Naive thymus-derived CD8-positive, alpha-beta T cell (primary cell): ENCODE results near the gene OR6K3. TPM values are rescaled to one million over a fixed set of nuclear protein-coding genes. Genes with fewer than 3 reads are reported as not detected.
A peak's percentile ranks its signal among the peaks of the same experiment; 100 is the strongest.

Experiments
- ATAC-seq, 2 donors: fragments of 150-1000 bp; cut with Tn5 transposase in 1 of 2; sonication (Bioruptor Pico), chemical (Tn5 transposase) in 1 of 2; 1 replicate in 1 of 2; 2 replicates in 1 of 2; pipeline ENCODE4 v1.10.0; 2021; ENCODE audit warnings: mild to moderate bottlenecking in 2 of 2, moderate library complexity in 2 of 2
- POLR2A ChIA-PET: fragments of 350-600 bp; sonication (Branson Sonifier 250); formaldehyde crosslinking; loops from one replicate; lab custom pipeline; 2021; ENCODE audit warnings: antibody characterized with exemption; lab: Charles Lee
- DNase-seq, 10 donors: peaks; one replicate each; pipeline versions ENCODE4 v3.0.0 to v3.0.0-alpha.2; 2020 to 2022
- H3K27ac Mint-ChIP-seq, 10 donors: one replicate each; pipeline ENCODE4 v1.8.0; 2020 to 2022; ENCODE audit warnings: mild to moderate bottlenecking in 10 of 10, mixed read lengths in 10 of 10, moderate library complexity in 4 of 10, inconsistent platforms in 1 of 10
- H3K27me3 Mint-ChIP-seq, 5 donors: one replicate each; pipeline ENCODE4 v1.8.0; 2021 to 2022; ENCODE audit warnings: mixed read lengths in 5 of 5
- H3K36me3 Mint-ChIP-seq, 3 donors: one replicate each; pipeline ENCODE4 v1.8.0; 2020 to 2022; ENCODE audit warnings: mixed read lengths in 3 of 3, mild to moderate bottlenecking in 2 of 3, inconsistent platforms in 1 of 3
- H3K4me1 Mint-ChIP-seq, 4 donors: one replicate each; pipeline ENCODE4 v1.8.0; 2021 to 2022; ENCODE audit warnings: mixed read lengths in 4 of 4
- H3K4me3 Mint-ChIP-seq, 10 donors: one replicate each; pipeline ENCODE4 v1.8.0; 2020 to 2022; ENCODE audit warnings: mild to moderate bottlenecking in 10 of 10, mixed read lengths in 10 of 10, moderate library complexity in 6 of 10, inconsistent platforms in 1 of 10
- H3K9me3 Mint-ChIP-seq, 9 donors: one replicate each; pipeline ENCODE4 v1.8.0; 2020 to 2022; ENCODE audit warnings: mixed read lengths in 9 of 9, mild to moderate bottlenecking in 3 of 9, inconsistent platforms in 1 of 9, moderate library complexity in 1 of 9
- polyA plus RNA-seq, 3 donors: library from polyadenylated mRNA; unstranded; fragments of 300-500 nt; fragmentation: Illumina TruSeq; gene quantifications; one replicate each; pipeline ENCODE4 v1.2.3, GENCODE V29; 2021
- total RNA-seq, 8 experiments: library from RNA in 2 of 8; stranded (reverse) in 2 of 8; gene quantifications; one replicate each; pipeline ENCODE4 v1.2.3 and lab custom pipeline; 2021 to 2026

The OR6K3 gene
- not detected for total RNA-seq
- not detected for polyA plus RNA-seq
- total RNA-seq (lab: John Stamatoyannopoulos, UW), result 0 reads per million in 6 experiments

- Mint-ChIP-seq H3K27me3 (peaks cover 10 to 47% (median 20%) of the 10 kb centered on the region in 5 donors), H3K27ac (no peak within 1 kb of the TSS), H3K4me3 (no peak within 1 kb of the TSS), H3K4me1 (no peaks in the 10 kb centered on the region), H3K36me3 (no peaks in the 10 kb centered on the region), H3K9me3 (no peaks in the 10 kb centered on the region)
- DNase-seq, result no peak
- POLR2A ChIA-PET, result no interaction called here
- ATAC-seq, result no peak
Measured at GRCh38 chr1:158720620-158721019, at the start of gene OR6K3. Gene OR6K3, minus strand, starts transcription at chr1:158720720. Its CDS starts 2,605 bp downstream, at chr1:158718115.

GRCh38 chr1:158754420-158754819, 33.9 kb upstream of the OR6K3 start, which contains the start of gene OR6K6:
Gene OR6K6, plus strand, starts transcription at chr1:158754720. Its CDS starts 168 bp downstream, at chr1:158754888.
- Mint-ChIP-seq H3K9me3 (peaks cover 0 to 3% (median 0%) of the 10 kb centered on the region in 9 donors), H3K27me3 (peaks cover 7 to 19% (median 9%) of the 10 kb centered on the region in 5 donors), H3K27ac (no peak within 1 kb of the TSS), H3K4me1 (no peaks in the 10 kb centered on the region), H3K4me3 (no peak within 1 kb of the TSS), H3K36me3 (no peaks in the 10 kb centered on the region)
- no peak for DNase-seq
- POLR2A ChIA-PET, result no interaction called here
- no peak for ATAC-seq

GRCh38 chr1:158752155-158752712, 31.7 kb upstream of the OR6K3 start:
- Mint-ChIP-seq H3K36me3 (no peaks in the 10 kb centered on the region), H3K4me3 (no peak overlapping the region), H3K27me3 (peaks cover 3 to 12% (median 3%) of the 10 kb centered on the region in 5 donors), H3K27ac (no peak overlapping the region), H3K9me3 (peaks cover 0 to 3% (median 0%) of the 10 kb centered on the region in 9 donors), H3K4me1 (no peaks in the 10 kb centered on the region)
- ATAC-seq, result no peak
- POLR2A ChIA-PET, result no interaction called here
- no peak for DNase-seq

- no peaks in the 10 kb centered on the region for H3K36me3 Mint-ChIP-seq
- DNase-seq (no peak), ATAC-seq (no peak)
- H3K27ac Mint-ChIP-seq, result no peak overlapping the region
- H3K27me3 Mint-ChIP-seq, result peaks cover 7 to 27% (median 14%) of the 10 kb centered on the region in 5 donors
- H3K4me3 Mint-ChIP-seq, result no peak overlapping the region
- H3K9me3 Mint-ChIP-seq, result no peaks in the 10 kb centered on the region
- POLR2A ChIA-PET, result no interaction called here
- no peaks in the 10 kb centered on the region for H3K4me1 Mint-ChIP-seq
Measured at GRCh38 chr1:158735848-158736247, 15.3 kb upstream of the OR6K3 start.

GRCh38 chr1:158732524-158732923, 12.0 kb upstream of the OR6K3 start:
- H3K27ac Mint-ChIP-seq, result no peak overlapping the region
- no peak for ATAC-seq
- no peaks in the 10 kb centered on the region for H3K9me3 Mint-ChIP-seq
- H3K27me3 Mint-ChIP-seq, result peaks cover 0 to 6% (median 1%) of the 10 kb centered on the region in 5 donors
- no peak overlapping the region for H3K4me3 Mint-ChIP-seq
- DNase-seq, result no peak
- H3K36me3 Mint-ChIP-seq, result no peaks in the 10 kb centered on the region
- POLR2A ChIA-PET, result no interaction called here
- no peaks in the 10 kb centered on the region for H3K4me1 Mint-ChIP-seq

GRCh38 chr1:158731707-158732106, 11.2 kb upstream of the OR6K3 start:
- no peak overlapping the region for H3K4me3 Mint-ChIP-seq
- no peak for ATAC-seq
- no peaks in the 10 kb centered on the region for H3K4me1 Mint-ChIP-seq
- no peaks in the 10 kb centered on the region for H3K36me3 Mint-ChIP-seq
- POLR2A ChIA-PET, result no interaction called here
- H3K27me3 Mint-ChIP-seq, result peaks cover 0 to 3% (median 2%) of the 10 kb centered on the region in 5 donors
- no peaks in the 10 kb centered on the region for H3K9me3 Mint-ChIP-seq
- H3K27ac Mint-ChIP-seq, result no peak overlapping the region
- no peak for DNase-seq

- no peaks in the 10 kb centered on the region for H3K36me3 Mint-ChIP-seq
- DNase-seq (no peak), ATAC-seq (no peak)
- no peak overlapping the region for H3K27ac Mint-ChIP-seq
- H3K27me3 Mint-ChIP-seq, result peaks cover 0 to 7% (median 2%) of the 10 kb centered on the region in 5 donors
- POLR2A ChIA-PET, result no interaction called here
- H3K9me3 Mint-ChIP-seq, result no peaks in the 10 kb centered on the region
- no peak overlapping the region for H3K4me3 Mint-ChIP-seq
- H3K4me1 Mint-ChIP-seq, result no peaks in the 10 kb centered on the region
Measured at GRCh38 chr1:158730453-158730852, 9.9 kb upstream of the OR6K3 start.

GRCh38 chr1:158728510-158729225, 8.1 kb upstream of the OR6K3 start:
- no peak for ATAC-seq
- no peak for DNase-seq
- Mint-ChIP-seq H3K36me3 (no peaks in the 10 kb centered on the region), H3K27ac (no peak overlapping the region), H3K4me1 (no peaks in the 10 kb centered on the region), H3K4me3 (no peak overlapping the region), H3K27me3 (peaks cover 5 to 16% (median 10%) of the 10 kb centered on the region in 5 donors), H3K9me3 (no peaks in the 10 kb centered on the region)
- POLR2A ChIA-PET, result no interaction called here

- Mint-ChIP-seq H3K36me3 (no peaks in the 10 kb centered on the region), H3K4me3 (no peak overlapping the region), H3K9me3 (no peaks in the 10 kb centered on the region), H3K27me3 (peaks cover 9 to 29% (median 14%) of the 10 kb centered on the region in 5 donors), H3K27ac (peak overlapping the region in 1 of 10 donors; percentile 53), H3K4me1 (no peaks in the 10 kb centered on the region)
- ATAC-seq (no peak), DNase-seq (no peak)
- POLR2A ChIA-PET, result no interaction called here
Measured at GRCh38 chr1:158724442-158724841, 3.9 kb upstream of the OR6K3 start.

GRCh38 chr1:158719664-158720063, 856 bp downstream of the OR6K3 start:
- POLR2A ChIA-PET, result no interaction called here
- DNase-seq (no peak), ATAC-seq (no peak)
- H3K4me3 Mint-ChIP-seq, result no peak overlapping the region
- no peaks in the 10 kb centered on the region for H3K9me3 Mint-ChIP-seq
- no peaks in the 10 kb centered on the region for H3K4me1 Mint-ChIP-seq
- no peak overlapping the region for H3K27ac Mint-ChIP-seq
- H3K36me3 Mint-ChIP-seq, result no peaks in the 10 kb centered on the region
- peaks cover 12 to 53% (median 21%) of the 10 kb centered on the region in 5 donors for H3K27me3 Mint-ChIP-seq

- ATAC-seq (no peak), DNase-seq (no peak)
- POLR2A ChIA-PET, result no interaction called here
- Mint-ChIP-seq H3K4me1 (no peaks in the 10 kb centered on the region), H3K4me3 (no peak overlapping the region), H3K9me3 (no peaks in the 10 kb centered on the region), H3K27me3 (peaks cover 13 to 43% (median 24%) of the 10 kb centered on the region in 5 donors), H3K27ac (no peak overlapping the region), H3K36me3 (no peaks in the 10 kb centered on the region)
Measured at GRCh38 chr1:158717344-158717743, 3.2 kb downstream of the OR6K3 start.

- Mint-ChIP-seq H3K27me3 (peaks cover 16 to 39% (median 22%) of the 10 kb centered on the region in 5 donors), H3K27ac (no peak overlapping the region), H3K4me3 (no peak overlapping the region), H3K36me3 (no peaks in the 10 kb centered on the region), H3K9me3 (no peaks in the 10 kb centered on the region), H3K4me1 (no peaks in the 10 kb centered on the region)
- POLR2A ChIA-PET, result no interaction called here
- ATAC-seq (no peak), DNase-seq (no peak)
Measured at GRCh38 chr1:158716335-158716734, 4.2 kb downstream of the OR6K3 start.

GRCh38 chr1:158714754-158715153, 5.8 kb downstream of the OR6K3 start:
- H3K27ac Mint-ChIP-seq, result no peak overlapping the region
- no peaks in the 10 kb centered on the region for H3K9me3 Mint-ChIP-seq
- no peaks in the 10 kb centered on the region for H3K36me3 Mint-ChIP-seq
- H3K4me3 Mint-ChIP-seq, result no peak overlapping the region
- peaks cover 17 to 38% (median 20%) of the 10 kb centered on the region in 5 donors for H3K27me3 Mint-ChIP-seq
- POLR2A ChIA-PET, result no interaction called here
- H3K4me1 Mint-ChIP-seq, result no peaks in the 10 kb centered on the region
- ATAC-seq (no peak), DNase-seq (no peak)
